Thoracic aorta (tissue), 2 donors: ENCODE results near the gene ATP5MK. TPM values are rescaled to one million over a fixed set of nuclear protein-coding genes. Genes with fewer than 3 reads are reported as not detected.

Experiments used
- ATAC-seq: fragments of 150-250 bp; one replicate; pipeline ENCODE4 v1.8.0; 2017; ENCODE audit warnings: low read depth; ENCODE audit not compliant: insufficient number of reproducible peaks, low FRiP score
- DNase-seq: peaks from one replicate; pipeline ENCODE4 v3.0.0-alpha.2; 2020; ENCODE audit warnings: low spot score
- H3K27ac ChIP-seq, 2 donors: fragments of 200-600 bp; sonication (generic); 1 replicate in 1 of 2; 2 replicates in 1 of 2; pipeline ENCODE4 v1.5.1; 2016; ENCODE audit warnings: mild to moderate bottlenecking in 2 of 2, moderate library complexity in 2 of 2
- H3K27me3 ChIP-seq: fragments of 200-600 bp; sonication (generic); replicated peaks from 2 replicates; pipeline ENCODE4 v1.6.0; 2016; ENCODE audit warnings: mild to moderate bottlenecking; ENCODE audit not compliant: insufficient read depth
- H3K36me3 ChIP-seq: fragments of 200-600 bp; sonication (generic); one replicate; pipeline ENCODE4 v1.5.1; 2016
- H3K4me1 ChIP-seq, 2 donors: fragments of 200-600 bp; sonication (generic); 1 replicate in 1 of 2; 2 replicates in 1 of 2; pipeline versions ENCODE4 v1.5.1 to v1.6.0; 2016; ENCODE audit warnings: low read depth in 2 of 2, mild to moderate bottlenecking in 1 of 2; ENCODE audit not compliant: control insufficient read depth in 1 of 2
- H3K4me3 ChIP-seq: fragments of 200-600 bp; sonication (generic); 2 replicates; pipeline ENCODE4 v1.5.1; 2016; ENCODE audit warnings: mild to moderate bottlenecking
- H3K9me3 ChIP-seq: fragments of 200-600 bp; sonication (generic); 2 replicates; pipeline ENCODE4 v1.5.1; 2016
- total RNA-seq, 2 donors: library from RNA; depleted of rRNA; stranded (reverse); fragments of >200 nt; gene quantifications; one replicate each; pipeline versions ENCODE4 v1.1.0 to v1.2.3, GENCODE V29; 2016
- TF ChIP-seq, protein P1 (sequence below): fragments of 200-600 bp; sonication (generic); IDR thresholded peaks from one replicate; pipeline ENCODE4 v1.5.1; 2019; ENCODE audit warnings: antibody characterized with exemption

Gene ATP5MK
- total RNA-seq, 2 donors from 2014 or later, result 148 to 269 TPM

DNA sequence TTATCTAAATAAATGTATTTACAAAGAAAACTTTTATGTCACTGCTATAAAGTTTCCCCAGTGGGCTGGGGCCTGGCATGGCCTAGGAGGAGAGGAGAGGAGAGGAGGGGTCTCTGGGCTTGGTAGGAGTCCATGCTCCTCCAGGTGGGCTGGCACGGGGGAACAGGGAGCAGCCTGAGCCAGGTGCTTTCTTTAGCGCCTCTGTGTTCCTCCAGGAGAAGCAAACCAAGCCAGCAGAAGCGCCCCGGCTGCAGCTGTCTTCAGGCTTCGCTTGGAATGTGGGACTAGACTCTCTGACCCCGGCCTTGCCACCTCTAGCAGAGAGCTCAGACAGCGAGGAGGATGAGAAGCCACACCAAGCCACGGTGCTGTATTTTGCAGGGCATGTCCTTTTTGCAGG, 45.3 kb upstream of the ATP5MK start:
- H3K9me3 ChIP-seq, result no peaks in the 10 kb centered on the region
- no peaks in the 10 kb centered on the region for H3K27me3 ChIP-seq
- no peak for ATAC-seq
- TF ChIP-seq, protein P1, sequence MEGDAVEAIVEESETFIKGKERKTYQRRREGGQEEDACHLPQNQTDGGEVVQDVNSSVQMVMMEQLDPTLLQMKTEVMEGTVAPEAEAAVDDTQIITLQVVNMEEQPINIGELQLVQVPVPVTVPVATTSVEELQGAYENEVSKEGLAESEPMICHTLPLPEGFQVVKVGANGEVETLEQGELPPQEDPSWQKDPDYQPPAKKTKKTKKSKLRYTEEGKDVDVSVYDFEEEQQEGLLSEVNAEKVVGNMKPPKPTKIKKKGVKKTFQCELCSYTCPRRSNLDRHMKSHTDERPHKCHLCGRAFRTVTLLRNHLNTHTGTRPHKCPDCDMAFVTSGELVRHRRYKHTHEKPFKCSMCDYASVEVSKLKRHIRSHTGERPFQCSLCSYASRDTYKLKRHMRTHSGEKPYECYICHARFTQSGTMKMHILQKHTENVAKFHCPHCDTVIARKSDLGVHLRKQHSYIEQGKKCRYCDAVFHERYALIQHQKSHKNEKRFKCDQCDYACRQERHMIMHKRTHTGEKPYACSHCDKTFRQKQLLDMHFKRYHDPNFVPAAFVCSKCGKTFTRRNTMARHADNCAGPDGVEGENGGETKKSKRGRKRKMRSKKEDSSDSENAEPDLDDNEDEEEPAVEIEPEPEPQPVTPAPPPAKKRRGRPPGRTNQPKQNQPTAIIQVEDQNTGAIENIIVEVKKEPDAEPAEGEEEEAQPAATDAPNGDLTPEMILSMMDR, result no peak
- DNase-seq, result no peak
- peaks cover 50% of the 10 kb centered on the region for H3K36me3 ChIP-seq
- H3K27ac ChIP-seq, result peak overlapping the region in 1 of 2 donors; percentile 48
- no peak overlapping the region for H3K4me3 ChIP-seq
- H3K4me1 ChIP-seq, result peaks cover 27 to 34% of the 10 kb centered on the region in 2 donors

DNA sequence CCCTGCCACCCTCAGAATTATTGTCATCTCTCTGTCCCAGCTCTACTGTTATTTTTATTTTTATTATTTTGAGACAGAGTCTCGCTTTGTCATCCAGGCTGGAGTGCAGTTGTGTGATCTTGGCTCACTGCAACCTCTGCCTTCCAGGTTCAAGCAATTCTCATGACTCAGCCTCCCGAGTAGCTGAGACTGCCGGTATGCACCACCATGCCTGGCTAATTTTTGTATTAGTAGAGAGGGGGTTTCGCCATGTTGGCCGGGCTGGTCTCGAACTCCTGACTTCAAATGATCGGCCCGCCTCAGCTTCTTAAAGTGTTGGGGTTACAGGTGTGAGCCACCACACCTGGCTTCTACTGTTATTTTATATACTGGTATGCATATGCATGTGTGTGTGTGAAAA, 44.9 kb upstream of the ATP5MK start:
- Histone ChIP-seq H3K4me3 (no peak overlapping the region), H3K4me1 (peaks cover 25 to 30% of the 10 kb centered on the region in 2 donors), H3K36me3 (peaks cover 50% of the 10 kb centered on the region), H3K27ac (no peak overlapping the region), H3K9me3 (no peaks in the 10 kb centered on the region), H3K27me3 (no peaks in the 10 kb centered on the region)
- DNase-seq (no peak), ATAC-seq (no peak)
- TF ChIP-seq, protein P1, result no peak

DNA sequence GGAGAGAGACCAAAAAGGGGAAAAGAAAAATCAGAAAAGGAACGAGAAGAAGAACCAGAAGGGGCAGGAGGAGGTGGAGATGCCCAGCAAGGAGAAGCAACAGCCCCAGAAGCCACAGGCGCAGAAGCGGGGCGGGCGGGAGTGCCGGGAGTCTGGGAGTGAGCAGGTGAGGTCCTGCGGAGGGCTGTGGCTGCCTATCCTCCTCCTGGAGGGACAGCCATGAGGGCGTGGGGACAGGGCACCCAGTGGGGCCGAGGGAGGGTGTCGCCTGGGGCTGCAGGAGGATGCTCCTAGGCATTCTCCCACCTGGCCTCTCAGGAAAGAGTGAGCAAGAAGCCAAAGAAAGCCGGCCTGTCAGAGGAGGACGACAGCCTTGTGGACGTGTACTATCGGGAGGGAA, 44.1 kb upstream of the ATP5MK start:
- DNase-seq (no peak), ATAC-seq (no peak)
- no peak overlapping the region for H3K27ac ChIP-seq
- TF ChIP-seq, protein P1, result no peak
- no peaks in the 10 kb centered on the region for H3K27me3 ChIP-seq
- no peak overlapping the region for H3K4me3 ChIP-seq
- H3K9me3 ChIP-seq, result no peaks in the 10 kb centered on the region
- peaks cover 20 to 25% of the 10 kb centered on the region in 2 donors for H3K4me1 ChIP-seq
- peaks cover 50% of the 10 kb centered on the region for H3K36me3 ChIP-seq

DNA sequence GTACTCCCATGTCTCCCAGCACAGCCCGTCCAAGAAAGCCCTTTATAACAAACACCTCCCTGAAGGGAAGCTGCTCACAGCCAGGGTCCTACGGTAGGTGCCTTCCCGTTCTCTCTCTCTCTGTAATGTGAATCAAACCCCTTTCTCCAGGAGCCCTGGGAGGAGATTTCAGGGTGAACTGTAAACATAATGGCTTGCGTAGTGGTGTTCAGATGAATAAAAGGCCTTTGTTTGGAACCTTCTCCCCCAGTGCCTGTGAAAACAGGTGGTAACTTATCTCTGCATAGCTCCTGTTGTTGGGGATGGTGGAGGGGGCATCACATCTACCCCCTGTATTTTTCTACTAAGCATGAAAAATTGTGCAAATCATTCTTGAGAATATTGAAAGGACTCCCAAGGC, 43.5 kb upstream of the ATP5MK start:
- no peak overlapping the region for H3K27ac ChIP-seq
- DNase-seq, result no peak
- no peaks in the 10 kb centered on the region for H3K27me3 ChIP-seq
- H3K9me3 ChIP-seq, result no peaks in the 10 kb centered on the region
- no peak overlapping the region for H3K4me3 ChIP-seq
- peaks cover 14 to 19% of the 10 kb centered on the region in 2 donors for H3K4me1 ChIP-seq
- TF ChIP-seq, protein P1, result no peak
- peaks cover 50% of the 10 kb centered on the region for H3K36me3 ChIP-seq
- no peak for ATAC-seq

DNA sequence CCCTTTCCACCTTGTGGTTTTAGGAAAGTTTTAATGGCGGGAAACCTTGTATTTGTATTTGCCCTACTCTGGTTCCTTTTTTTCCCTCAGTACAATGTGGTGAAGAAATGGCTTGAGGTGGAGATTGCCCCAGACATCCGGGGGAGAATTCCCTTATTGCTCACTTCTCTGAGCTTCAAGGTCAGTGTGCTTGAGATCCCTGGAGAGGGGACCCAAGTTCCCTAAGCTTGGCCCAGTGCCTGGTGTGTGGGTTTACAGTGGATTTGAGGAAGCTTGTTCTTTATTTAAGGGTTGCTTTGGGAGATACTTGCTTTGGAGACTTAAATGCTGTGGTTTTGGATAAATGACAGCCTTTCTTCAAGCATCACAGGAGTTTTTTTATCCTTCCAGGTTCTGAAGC, 37.6 kb upstream of the ATP5MK start:
- Histone ChIP-seq H3K27me3 (no peaks in the 10 kb centered on the region), H3K9me3 (no peaks in the 10 kb centered on the region), H3K27ac (no peak overlapping the region), H3K36me3 (peaks cover 31% of the 10 kb centered on the region), H3K4me3 (no peak overlapping the region), H3K4me1 (no peaks in the 10 kb centered on the region)
- ATAC-seq, result no peak
- no peak for DNase-seq
- TF ChIP-seq, protein P1, result no peak
